Motor neuron (in vitro differentiated cells): ENCODE data around the gene PIK3C2A. TPM values are rescaled to one million over a fixed set of nuclear protein-coding genes. Genes with fewer than 3 reads are reported as not detected.

Experiments used
- ATAC-seq, 8 experiments: fragments of 200-7000 bp; cut with Tn5 transposase; replicated peaks in 6 of 8; 2 replicates each; pipeline ENCODE4 v1.8.0; 2021; ENCODE audit warnings: mild to moderate bottlenecking in 8 of 8, moderate library complexity in 8 of 8
- H3K27ac ChIP-seq, 2 donors: fragments of 250-450 bp; sonication (Bioruptor Pico); 2 replicates each; pipeline ENCODE4 v1.9.0; 2021; ENCODE audit warnings: antibody characterized with exemption in 2 of 2, mild to moderate bottlenecking in 2 of 2, moderate library complexity in 1 of 2
- H3K4me1 ChIP-seq, 2 donors: fragments of 250-450 bp; sonication (Bioruptor Pico); replicated peaks in 1 of 2; 2 replicates each; pipeline ENCODE4 v1.6.1; 2021; ENCODE audit warnings: antibody characterized with exemption in 2 of 2, mild to moderate bottlenecking in 2 of 2, moderate library complexity in 1 of 2
- H3K4me3 ChIP-seq, 5 donors: fragments of 250-450 bp; sonication (Bioruptor Pico); 2 replicates each; pipeline ENCODE4 v1.9.0; 2021; ENCODE audit warnings: antibody characterized with exemption in 5 of 5, mild to moderate bottlenecking in 5 of 5, moderate library complexity in 4 of 5
- WGBS, 10 experiments: fragments of 450-650 bp; shearing (Covaris generic); methylation state at CpG; one replicate each; pipeline ENCODE4 v1.0.0; 2022; 5-methylcytosine and 5-hydroxymethylcytosine counted together
- in situ Hi-C, 9 experiments: fragments of 400-800 bp; cut with MboI; loops; one replicate each; pipeline ENCODE4 v1.15.0; 2021; ENCODE audit warnings: low sequenced_read_pairs in 9 of 9, low pct_unique_long_range_greater_than_20kb in 2 of 9; ENCODE audit not compliant: unreplicated experiment in 9 of 9
- total RNA-seq, 8 experiments: library from RNA; unstranded; fragments of 300-600 nt; gene quantifications; 2 replicates each; pipeline versions ENCODE4 v1.2.3 to v1.2.4, GENCODE V29; 2022

Gene PIK3C2A
- total RNA-seq, 8 experiments from 2014 or later = 25.0 to 68.5 (median 35.1) TPM

GRCh38 chr11:17163736-17164135, 44.0 kb downstream of the PIK3C2A start:
- no peak overlapping the region for H3K4me3 ChIP-seq
- in situ Hi-C loops = no loop called here

DNA sequence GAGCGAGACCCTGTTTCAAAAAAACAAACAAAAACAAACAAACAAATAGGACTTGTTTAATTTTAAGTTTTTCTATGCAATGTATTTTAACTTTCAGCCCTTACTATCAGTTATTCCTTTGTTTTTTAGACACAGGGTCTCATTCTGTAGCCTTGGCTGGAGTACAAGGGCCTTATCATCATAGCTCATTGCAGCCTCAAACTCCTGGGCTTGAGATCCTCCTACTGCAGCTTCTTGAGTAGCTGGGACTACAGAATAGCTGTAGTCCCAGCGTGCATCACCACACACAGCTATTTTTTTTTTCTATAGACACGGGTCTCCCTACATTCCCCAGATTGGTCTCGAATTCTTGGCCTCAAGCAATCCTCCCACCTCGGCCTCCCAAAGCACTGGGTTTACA, 44.5 kb downstream of the PIK3C2A start:
- in situ Hi-C loops = no loop called here
- ATAC-seq = no peak
- Histone ChIP-seq H3K4me1 (no peaks in the 10 kb centered on the region), H3K4me3 (no peak overlapping the region), H3K27ac (no peak overlapping the region)
- WGBS, 10 experiments = 84 to 100% (median 100%) methylated on average over 1 to 5 of the region's 5 CpGs; no CpG with 5 or more reads in 2 of the 10 experiments

More at GRCh38 chr11:17163736-17164135, 44.0 kb downstream of the PIK3C2A start:
- WGBS, 10 experiments = 83 to 100% (median 100%) methylated on average over 1 to 2 of the region's 2 CpGs
- ATAC-seq = no peak
- H3K4me1 ChIP-seq = no peaks in the 10 kb centered on the region
- H3K27ac ChIP-seq = no peak overlapping the region

DNA sequence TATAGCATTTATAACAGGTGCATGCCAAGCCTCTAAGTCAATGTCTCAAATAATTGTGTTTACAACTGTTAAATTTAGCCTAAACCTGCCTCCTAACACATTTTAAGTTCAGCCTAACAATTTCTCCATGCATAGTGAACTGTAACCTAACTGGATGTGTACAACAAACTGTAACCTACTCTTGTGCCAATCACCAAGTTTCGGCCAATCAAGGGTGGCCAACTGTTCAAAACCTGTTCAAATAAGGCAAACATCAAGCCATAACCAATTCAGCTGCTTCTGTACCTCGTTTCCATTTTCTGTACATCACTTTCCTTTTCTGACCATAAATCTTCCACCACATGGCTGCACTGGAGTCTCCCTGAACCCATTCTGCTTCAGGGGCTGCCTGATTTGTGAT, 45.4 kb downstream of the PIK3C2A start:
- Histone ChIP-seq H3K27ac (no peak overlapping the region), H3K4me3 (no peak overlapping the region), H3K4me1 (no peaks in the 10 kb centered on the region)
- no peak for ATAC-seq
- in situ Hi-C loops = no loop called here
- 20 to 100% (median 75%) methylated on average over 1 to 2 of the region's 2 CpGs; no CpG with 5 or more reads in 1 of the 10 experiments for WGBS, 10 experiments

DNA sequence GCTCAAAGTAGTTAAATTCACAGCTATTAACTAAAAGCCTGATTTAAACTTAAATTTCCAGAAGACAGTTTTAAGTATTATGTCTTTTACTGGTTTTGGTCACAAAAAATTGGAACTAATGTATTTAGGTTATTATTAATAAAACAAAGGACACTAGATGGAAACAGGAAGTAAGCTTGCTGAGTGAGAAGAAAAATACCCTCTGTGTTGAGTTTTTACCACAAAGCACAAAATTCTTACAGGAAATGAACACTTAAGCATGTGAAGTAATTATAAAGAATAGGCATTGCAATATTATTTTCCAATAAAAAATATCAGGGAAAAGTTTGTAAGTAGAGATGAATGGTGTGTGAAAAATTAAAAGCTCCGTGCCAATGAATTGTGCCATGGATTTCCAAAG, 46.3 kb downstream of the PIK3C2A start:
- WGBS, 10 experiments = 89 to 100% (median 100%) methylated on average over 1 of the region's 1 CpG; no CpG with 5 or more reads in 2 of the 10 experiments
- in situ Hi-C loops = no loop called here
- Histone ChIP-seq H3K27ac (no peak overlapping the region), H3K4me1 (no peaks in the 10 kb centered on the region), H3K4me3 (no peak overlapping the region)
- ATAC-seq = no peak

DNA sequence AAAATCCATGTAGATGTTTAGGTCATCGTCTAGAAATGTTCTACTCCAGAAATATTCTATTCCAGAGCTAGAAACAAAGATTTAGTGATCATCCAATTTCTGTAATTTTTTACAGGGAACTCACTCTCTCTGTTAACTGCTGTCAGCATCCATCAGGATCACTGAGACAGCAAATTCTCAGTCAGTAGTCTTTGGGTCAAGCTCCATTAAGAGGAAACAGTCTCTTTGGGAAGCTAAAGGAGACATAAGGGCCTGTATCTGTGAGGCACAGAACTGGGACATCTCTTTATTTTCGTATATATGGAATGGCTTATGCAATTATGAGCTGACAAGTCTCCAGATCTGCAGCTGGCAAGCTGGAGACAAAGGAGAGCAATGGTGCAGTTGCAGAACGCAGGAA, 48.3 kb downstream of the PIK3C2A start:
- no peak for ATAC-seq
- H3K4me3 ChIP-seq = no peak overlapping the region
- 11 to 100% (median 93%) methylated on average over 1 to 3 of the region's 3 CpGs; no CpG with 5 or more reads in 2 of the 10 experiments for whole genome bisulfite sequencing, 10 experiments
- no peak overlapping the region for H3K27ac ChIP-seq
- H3K4me1 ChIP-seq = no peaks in the 10 kb centered on the region
- in situ Hi-C loops = no loop called here

Other genes starting within 250 kb of the PIK3C2A start
- 10 to 100 TPM in 1 of 8 experiments, 1 to 10 TPM in 7; 1.0 to 14.3 (median 4.3) TPM for gene PLEKHA7, start 193.6 kb downstream of the PIK3C2A start, total RNA-seq
- 1,000 to 10,000 TPM in 7 of 8 experiments, 100 to 1,000 TPM in 1; 899 to 2,683 (median 1,773) TPM for gene RPS13, start 130.3 kb downstream of the PIK3C2A start, total RNA-seq
- gene NUCB2, start 68.8 kb upstream of the PIK3C2A start, total RNA-seq = 100 to 1,000 TPM in 1 of 8 experiments, 10 to 100 TPM in 7; 26.8 to 151 (median 79.9) TPM
- gene NCR3LG1, start 143.8 kb upstream of the PIK3C2A start, total RNA-seq = 10 to 100 TPM in 5 of 8 experiments, 1 to 10 TPM in 3; 5.6 to 41.7 (median 11.1) TPM
- gene KCNJ11, start 180.7 kb upstream of the PIK3C2A start, total RNA-seq = 1 to 10 TPM in 5 of 8 experiments, under 1 TPM in 2, not detected in 1; 0.15 to 4.1 (median 2.1) TPM